HG03520 (cell line): ENCODE results near the gene RPL37.
A peak's percentile ranks its signal among the peaks of the same experiment; 100 is the strongest.
"Not testable (repeated sequence)": the region's sequence is repeated elsewhere in the genome, so short reads cannot be mapped to it uniquely, and the experiment has no call there.

ENCODE experiments used
- ATAC-seq: cut with Tn5 transposase; IDR thresholded peaks from one replicate; pipeline ENCODE4 v1.9.1; 2021; ENCODE audit warnings: mild to moderate bottlenecking, moderate library complexity; ENCODE audit not compliant: unreplicated experiment

Gene RPL37

DNA sequence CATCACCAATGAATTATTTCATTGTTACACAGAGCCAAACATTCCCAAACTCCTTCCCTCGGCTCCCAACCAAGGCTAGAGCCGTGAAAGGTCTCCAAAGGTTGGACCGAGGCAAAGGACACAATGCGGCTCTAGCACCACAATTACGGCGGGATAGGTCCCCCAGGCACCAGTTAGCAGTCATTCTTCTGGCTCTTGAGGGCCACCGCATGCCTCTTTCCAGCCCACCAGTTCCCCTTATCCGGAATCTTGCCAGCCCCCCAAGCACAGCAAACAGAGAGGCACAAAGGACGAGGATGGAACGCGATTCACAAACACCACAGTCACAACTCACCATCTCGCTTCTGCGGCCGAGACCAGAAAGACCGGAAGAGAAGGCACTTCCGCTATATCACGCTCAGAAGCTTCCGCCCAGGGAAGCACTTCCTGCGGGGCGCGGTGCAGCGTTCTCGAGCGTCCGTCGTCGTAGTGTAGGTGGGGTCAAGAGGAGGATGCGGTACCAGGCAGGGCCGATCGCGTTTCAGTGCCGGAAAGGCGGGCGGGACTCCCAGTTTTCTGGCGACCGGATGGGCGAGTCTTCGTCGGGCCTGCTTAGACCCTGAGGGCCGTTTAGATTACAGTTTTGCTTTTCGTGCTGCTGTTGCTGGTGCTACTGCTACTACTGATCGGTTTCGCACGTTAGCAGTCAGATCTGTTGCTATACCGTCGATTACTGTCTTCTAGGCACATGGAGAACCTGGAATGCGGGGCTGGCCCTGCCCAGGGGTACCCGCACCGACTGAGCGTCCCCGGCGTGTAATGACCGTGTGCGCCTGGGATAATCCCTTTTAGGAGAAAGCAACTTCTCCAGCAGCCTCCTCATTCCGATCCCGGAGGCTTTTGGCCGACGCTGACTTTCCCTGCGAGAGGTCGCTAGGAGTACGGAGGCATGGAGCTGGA lies at the start of gene RPL37:
TSS of gene RPL37 (minus strand) at position 374 of the 939 bp plus-strand sequence. CDS start at position 337, 37 bp downstream.
- peak; percentile 98 for ATAC-seq

DNA sequence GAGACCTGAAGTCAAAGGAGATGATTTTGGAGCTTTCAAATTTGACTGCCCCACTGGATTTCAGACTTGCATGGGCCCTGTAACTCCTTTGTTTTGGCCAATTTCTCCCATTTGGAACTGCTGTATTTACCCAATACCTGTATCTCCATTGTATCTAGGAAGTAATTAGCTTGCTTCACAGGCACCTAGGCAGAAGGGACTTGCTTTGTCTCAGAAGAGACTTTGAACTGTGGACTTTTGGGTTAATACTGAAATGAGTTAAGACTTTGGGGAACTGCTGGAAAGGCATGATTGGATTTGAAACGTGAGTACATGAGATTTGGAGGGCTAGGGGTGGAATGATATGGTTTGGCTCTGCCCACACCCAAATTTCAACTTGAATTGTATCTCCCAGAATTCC lies 48.0 kb upstream of the RPL37 start:
- ATAC-seq: not testable (repeated sequence)

DNA sequence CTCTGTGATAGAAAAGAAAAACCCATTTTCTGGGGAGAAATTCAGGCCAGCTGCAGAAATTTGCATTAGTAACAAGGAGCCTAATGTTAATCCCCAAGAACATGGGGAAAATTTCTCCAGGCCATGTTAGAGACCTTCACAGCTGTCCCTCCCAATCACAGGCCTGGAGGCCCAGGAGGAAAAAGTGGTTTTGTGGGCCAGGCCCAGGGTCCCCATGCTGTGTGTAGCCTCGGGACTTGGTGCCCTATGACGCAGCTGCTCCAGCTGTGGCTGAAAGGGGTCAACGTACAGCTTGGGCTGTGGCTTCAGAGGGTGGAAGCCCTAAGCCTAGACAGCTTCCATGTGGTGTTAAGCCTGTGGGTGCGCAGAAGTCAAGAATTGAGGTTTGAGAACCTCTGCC lies 47.3 kb upstream of the RPL37 start:
- no peak for ATAC-seq

DNA sequence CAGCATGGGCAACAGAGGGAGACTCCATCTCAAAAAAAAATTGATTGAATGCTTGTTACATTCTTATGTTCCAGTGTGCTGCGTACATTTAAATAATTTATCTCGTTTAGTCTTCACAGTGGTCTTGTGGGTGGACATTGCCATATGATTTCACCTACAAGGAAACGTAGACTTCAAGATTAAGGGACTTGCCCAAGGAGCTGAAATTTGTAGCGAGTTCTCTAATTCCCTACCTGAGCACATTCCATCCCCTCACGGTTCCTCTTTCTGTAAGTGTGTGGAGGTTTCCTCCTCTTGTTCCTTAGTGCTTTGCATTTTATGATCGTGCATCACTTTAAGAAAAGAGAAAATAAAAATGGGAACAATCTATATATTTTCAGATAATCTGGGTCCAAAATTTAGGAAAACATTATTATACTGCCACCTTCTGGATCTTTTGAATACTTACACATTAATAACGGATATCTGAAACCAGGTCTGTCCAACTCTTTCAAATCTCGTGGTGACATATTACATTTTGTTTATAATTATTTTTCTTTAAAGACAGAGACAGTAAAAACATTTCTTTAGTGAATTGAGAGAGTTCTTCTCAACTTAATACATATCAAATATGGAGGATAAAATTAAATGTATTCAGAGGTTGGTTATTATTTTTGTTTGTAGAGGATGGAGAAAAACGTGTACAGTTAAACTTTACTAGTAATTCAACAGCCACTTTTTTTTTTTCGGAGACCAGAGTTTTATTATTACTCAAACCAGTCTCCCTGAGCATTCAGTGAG lies 44.3 kb upstream of the RPL37 start:
- peak; percentile 64 for ATAC-seq

DNA sequence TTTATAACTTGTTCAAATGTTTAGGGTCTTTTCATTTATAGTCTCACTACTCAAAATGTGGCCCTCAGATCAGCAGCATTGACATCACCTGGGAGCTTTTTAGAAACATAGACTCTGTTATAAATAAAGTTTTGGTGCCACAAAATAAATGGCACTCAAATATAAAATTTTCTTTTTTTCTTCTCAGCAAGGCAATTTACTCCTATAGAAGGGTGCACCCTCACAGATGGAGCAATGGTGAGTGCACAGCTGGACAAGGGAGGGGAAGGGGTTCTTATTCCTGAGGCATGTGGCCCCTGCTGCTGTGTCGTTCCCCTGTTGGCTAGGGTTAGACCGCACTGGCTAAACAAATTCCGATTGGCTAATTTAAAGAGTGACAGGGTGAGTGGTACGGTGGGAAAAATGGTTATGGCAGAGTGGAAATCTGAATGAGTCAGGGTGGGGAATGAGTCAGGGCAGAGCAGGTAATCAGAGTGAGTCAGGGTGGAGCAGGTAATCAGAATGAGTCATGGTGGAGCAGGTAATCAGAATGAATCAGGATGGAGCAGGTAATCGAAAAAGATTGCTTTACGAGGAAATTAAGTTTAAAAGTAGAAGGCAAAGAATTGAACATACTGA lies 42.5 kb upstream of the RPL37 start:
- ATAC-seq: no peak

DNA sequence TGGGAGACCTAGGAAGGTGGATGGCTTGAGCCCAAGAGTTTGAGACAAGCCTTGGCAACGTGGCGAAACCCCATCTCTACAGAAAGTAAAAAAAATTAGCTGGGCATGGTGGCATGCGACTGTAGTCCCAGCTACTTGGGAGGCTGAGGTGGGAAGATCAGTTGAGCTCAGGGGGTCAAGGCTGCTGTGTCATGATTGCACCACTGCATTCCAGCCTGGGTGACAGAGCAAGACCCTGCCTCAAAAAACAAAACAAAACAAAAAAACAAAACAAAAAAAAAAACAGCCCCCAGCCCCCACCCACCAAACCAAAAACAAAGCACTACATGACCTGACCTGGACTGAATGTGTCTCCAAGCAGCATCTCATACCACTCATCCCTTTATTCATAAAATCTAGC lies 40.9 kb upstream of the RPL37 start:
- ATAC-seq: no peak

DNA sequence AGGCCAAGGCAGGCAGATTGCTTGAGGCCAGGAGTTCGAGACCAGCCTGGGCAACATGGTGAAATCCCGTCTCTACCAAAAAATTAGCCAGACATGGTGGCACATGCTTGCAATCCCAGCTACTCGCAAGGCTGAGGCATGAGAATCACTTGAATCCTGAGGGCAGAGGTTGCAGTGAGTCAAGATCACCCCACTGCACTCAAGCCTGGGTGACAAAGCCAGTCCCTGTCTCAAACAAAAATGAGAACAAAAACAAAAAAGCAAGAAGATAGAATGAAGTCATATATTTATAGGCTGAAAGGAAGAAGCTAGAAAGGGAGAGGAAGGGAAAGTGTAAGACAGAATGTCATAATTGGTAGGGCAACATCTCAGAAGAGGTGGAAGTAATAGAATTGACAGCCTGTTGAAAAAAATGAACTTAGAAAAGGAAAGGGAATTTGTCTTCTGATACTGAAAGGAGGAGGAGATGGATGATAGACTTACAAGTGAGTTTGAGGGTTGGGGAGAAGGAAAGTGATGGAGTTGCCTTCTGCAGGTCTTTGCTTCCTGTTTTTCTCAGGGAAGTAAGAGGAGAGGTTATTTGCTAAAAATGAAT lies 38.4 kb upstream of the RPL37 start:
- ATAC-seq: no peak

DNA sequence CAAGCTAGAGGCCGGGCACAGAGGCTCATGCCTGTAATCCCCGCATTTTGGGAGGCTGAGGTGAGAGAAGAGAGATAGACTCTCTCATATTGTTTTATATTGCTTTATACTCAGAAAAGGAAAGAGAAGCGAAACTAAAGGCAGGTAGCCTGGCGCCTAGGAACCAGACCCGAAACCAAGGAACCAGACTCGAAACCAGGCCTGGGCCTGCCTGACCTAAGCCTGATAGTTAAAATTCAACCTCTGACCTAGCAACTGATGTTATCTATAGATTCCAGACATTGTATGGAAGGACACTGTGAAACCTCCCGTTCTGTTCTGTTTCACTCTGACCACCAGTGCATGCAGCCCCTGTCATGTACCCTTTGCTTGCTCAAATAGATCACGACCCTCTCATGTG lies 37.2 kb upstream of the RPL37 start:
- not testable (repeated sequence) for ATAC-seq

DNA sequence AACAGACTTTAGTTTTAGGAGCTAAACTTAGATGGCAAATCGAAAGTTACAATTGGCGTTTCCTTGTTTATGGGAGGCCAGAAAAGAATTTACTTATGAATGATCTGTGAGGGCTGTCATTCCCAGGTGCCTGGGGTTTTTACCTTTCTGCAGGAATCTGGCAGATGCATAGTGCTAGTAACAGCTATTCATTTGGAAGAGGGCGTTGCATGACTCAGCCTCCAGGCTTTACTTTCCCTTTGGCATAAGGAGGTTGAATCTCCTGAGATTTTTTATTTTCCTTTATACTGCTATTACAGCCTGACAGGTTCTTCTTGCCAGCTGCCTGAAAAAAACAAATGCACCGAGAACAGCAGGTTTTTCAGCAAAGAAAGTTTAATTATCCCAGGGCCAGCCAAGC lies 36.2 kb upstream of the RPL37 start:
- ATAC-seq: no peak

DNA sequence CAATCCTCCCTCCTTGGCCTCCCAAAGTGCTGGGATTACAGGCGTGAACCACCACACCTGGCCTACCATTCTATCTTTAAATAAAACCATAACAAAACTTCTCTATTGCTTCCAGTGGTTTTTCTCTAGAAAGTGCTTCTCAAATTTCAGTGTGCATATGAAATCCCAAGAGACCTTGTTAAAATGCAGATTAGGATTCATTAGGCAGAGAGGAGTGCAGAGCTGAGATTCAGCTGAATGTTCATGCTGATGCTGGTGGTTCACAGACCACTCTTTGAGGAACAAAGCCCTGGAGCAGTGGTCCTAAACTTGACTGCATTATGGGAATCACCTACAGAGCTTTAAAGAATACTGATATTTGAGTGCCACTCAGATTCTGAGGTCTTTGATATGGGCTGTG lies 34.4 kb upstream of the RPL37 start:
- ATAC-seq: no peak

DNA sequence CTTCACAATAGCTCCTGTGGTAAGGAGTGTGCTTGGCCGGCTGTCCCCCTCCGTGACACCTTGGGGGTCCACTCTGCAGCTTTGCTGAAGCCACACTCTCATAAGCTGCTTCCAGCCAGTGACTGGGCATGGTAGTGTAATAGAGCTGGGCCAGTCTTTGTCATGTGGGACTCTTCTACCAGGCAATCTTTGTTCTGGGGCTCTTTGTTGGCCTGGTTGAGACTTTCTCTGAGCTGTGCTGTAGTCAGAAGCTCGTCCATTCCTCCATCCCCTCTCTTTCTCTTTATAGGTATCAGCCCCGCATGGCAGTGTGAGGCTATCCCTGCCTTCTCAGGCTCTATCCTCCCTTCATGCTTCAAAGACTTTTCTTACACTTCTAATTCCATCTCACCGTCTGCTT lies 31.8 kb upstream of the RPL37 start:
- no peak for ATAC-seq

DNA sequence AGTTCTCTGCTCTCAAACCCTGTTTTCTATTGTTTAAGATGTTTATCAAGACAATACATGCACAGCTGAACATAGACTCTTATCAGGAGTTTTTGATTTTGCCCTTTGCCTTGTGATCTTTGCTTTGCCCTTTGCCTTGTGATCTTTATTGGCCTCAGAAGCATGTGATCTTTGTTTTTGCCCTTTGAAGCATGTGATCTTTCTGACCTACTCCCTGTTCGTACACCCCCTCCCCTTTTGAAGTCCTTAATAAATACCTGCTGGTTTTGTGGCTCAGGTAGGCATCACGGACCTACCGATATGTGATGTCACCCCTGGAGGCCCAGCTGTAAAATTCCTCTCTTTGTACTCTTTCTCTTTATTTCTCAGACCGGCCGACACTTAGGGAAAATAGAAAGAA lies 30.0 kb upstream of the RPL37 start:
- ATAC-seq: not testable (repeated sequence)

DNA sequence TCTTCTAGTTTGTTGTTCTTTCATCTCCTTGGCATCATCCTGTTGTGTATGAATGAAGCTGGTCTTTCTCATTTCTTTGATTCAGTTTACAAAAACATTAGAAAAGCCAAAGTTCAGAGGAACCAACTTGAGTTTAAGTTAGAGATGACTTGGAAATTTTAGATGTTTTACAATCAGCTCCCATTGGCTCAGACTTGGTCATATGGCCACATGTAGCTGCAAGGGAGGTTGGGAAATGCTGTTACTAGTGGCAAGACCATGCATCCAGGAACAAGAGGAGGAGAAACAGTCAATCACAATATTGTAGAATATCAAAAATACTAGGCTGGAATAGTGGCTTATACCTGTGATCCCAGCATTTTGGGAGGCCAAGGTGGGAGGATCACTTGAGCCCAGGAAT lies 25.7 kb upstream of the RPL37 start:
- ATAC-seq: no peak

DNA sequence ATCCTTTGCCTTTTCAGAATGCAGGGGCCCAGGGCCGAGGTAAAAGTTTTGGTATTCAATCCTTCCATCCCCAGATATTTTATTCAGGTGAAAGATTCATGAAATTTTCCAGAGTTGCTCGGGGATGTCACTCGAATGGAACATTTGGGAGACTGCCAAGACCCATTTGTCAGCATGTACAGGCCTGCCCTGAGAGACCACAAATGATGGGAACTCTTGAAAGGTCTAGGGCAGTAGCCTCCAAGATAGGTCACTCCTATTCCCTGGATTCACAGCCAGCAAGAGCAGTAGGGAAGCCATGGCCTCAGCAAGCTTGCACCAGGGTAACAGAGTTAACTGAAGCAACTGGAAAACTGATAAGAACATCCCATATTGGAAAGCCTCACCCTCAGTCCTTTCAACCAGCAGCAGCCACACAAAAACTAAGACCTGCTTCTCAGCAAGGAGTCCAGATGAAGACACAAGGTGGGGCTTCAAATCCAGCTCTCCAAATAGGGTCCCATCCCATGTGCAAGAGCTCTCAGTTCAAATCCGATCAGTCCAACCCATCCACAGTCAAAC lies 18.7 kb upstream of the RPL37 start:
- no peak for ATAC-seq

DNA sequence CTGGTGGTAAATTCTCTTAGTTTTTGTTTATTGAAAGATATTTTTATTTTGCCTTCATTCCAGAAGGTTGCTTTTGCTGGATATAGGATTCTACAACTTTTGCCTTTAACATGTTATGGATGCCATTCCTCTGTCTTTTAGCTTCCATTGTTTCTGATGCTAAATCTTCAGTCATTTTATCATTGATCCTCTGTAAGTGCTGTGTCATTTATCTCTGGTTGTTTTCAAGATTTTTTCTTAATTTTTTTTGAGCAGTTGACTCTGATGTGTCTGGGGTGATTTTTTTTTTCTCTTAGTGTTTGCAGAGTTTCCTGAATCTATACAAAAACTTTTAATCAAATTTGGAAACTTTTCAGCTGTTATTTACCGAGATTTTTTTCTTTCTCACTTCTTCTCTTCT lies 12.5 kb upstream of the RPL37 start:
- no peak for ATAC-seq

DNA sequence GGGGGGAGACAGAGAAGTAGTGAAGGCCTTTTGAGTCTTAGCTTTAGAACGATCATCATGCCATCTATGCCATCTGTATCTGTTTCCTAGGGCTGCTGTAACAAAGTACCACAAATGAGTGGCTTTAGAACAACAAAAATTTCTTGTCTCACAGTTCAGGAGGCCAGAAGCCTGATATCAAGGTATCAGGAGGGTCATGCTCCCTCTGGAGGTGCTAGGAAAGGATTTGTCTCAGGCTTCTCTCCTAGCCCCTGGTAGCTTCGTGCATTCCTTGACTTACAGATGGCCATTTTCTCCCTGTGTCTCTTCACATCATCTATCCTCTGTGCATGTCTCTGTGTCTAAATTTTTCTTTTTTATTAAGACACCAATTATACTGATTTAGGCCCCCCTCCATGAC lies 11.3 kb upstream of the RPL37 start:
- ATAC-seq: no peak

DNA sequence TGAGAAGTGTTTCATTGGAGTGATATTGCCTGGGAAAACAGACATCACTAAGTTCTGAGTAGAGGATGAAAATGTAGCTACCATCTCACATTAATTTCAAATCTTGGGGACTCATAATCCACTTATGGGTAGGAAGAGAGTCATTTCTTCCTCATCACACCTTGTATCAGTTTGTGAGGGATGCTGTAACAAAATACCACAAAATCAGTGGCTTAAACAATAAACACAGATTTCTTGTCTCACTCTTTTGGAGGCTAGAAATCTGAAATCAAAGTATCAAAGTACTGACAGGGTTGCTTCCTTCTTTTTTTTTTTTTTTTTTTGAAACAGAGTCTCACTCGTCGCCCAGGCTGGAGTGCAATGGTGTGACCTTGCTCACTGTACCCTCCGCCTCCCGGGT lies 9.5 kb upstream of the RPL37 start:
- ATAC-seq: no peak

DNA sequence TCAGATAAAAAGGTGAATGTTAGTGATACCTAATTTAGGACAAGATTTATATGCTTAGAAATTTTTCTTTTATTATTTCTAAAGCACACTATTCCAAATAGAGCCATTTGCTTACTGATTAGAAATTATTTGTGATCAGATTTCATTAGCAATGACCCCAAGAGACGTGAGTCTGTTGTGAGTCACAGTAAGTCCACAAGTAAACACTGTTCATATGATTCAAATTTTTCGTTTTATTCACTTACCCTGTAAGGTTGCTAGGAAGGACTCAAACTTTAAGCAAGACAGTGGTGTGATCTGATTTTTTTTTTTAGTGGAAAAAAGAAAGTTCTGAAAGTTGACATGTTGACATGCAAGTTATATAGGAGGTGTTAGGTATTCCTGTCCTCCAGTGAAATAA lies 7.3 kb upstream of the RPL37 start:
- ATAC-seq: no peak

DNA sequence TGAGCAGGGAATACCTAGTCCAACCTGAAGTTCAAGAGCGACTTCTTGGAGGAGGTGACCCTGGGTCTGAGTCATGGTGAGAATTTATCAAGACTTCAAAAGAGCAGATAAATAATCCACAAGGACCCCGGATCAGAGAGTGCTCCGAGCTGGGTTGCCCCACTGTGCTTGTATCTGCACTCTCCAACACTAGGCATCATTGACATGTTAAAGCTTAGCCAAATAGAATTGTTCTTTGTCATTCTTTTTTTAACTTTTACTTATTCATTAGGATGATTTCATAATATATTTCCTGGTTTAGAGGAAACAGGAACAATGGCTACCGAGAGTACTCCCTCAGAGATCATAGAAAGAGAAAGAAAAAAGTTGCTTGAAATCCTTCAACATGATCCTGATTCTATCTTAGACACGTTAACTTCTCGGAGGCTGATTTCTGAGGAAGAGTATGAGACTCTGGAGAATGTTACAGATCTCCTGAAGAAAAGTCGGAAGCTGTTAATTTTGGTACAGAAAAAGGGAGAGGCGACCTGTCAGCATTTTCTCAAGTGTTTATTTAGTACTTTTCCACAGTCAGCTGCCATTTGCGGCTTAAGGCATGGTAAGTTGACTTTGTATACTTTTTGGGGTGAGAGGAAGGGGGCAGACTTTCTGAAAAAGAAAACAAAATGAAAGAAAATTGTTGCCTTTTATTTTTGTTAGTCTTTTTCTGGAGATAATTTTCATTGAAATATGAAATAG lies 6.2 kb upstream of the RPL37 start, which contains the start of gene CARD6:
TSS of gene CARD6 (plus strand) at position 300 of the 738 bp plus-strand sequence. CDS start at position 316, 16 bp downstream.
- peak; percentile 54 for ATAC-seq

DNA sequence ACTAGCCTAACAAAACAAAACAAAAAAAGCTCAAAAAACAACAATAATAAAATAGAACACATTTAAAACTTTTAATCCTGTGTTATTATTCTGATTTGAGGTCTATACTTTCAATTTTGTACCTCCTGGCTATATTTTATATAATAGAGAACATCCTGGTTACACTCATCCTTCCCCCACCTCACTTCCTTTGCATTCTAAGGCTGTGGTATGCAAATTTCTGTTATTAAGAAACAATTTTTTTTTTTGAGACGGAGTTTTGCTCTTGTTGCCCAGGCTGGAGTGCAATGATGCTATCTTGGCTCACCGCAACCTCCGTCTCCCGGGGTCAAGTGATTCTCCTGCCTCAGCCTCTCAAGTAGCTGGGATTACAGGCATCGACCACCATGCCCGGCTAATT lies 3.1 kb upstream of the RPL37 start:
- no peak for ATAC-seq
